Measurements from ENCODE around the gene PEPD. TPM values are rescaled to one million over a fixed set of nuclear protein-coding genes. Genes with fewer than 3 reads are reported as not detected.

Gene PEPD
- total and polyA plus RNA-seq, 2 donors (not counting 3 experiments of a cell fraction or from before 2014, with no cell fraction given), result 73.7 to 126 TPM

GRCh38 chr19:33411621-33412180 is 109.9 kb downstream of the PEPD start:
- H3K4me1 ChIP-seq (ENCODE audit: control insufficient read depth, extremely low read depth, insufficient read depth, low read length), result no peaks in the 10 kb centered on the region
- no peaks in the 10 kb centered on the region for H3K9me3 ChIP-seq (replicated peaks; ENCODE audit: control insufficient read depth, insufficient read depth, low read length)
- CTCF ChIA-PET, result interaction anchor here (1.6 to 8.7 kb wide), 2 partner anchors 176 to 359 kb away, joined by 5 to 200 read pairs; no protein-coding TSS in a partner anchor
- no peak overlapping the region for H3K9ac ChIP-seq (replicated peaks; ENCODE audit: extremely low read depth, insufficient read depth, low read length)
- intact Hi-C loops (cut with micrococcal nuclease) (no loop called here), dilution Hi-C loops (cut with MboI; ENCODE audit: extremely low pct_ligation_motif_present, low sequenced_read_pairs) (no loop called here)
- no peak overlapping the region for H3K4me2 ChIP-seq (ENCODE audit: insufficient read depth, low read length)
- no peak overlapping the region for H3K27ac ChIP-seq (ENCODE audit: insufficient read depth, low read depth, low read length)
- FAIRE-seq (no peak), DNase-seq (ENCODE audit: low read depth, low spot score) (no peak)
- no peaks in the 10 kb centered on the region for H3K27me3 ChIP-seq (ENCODE audit: control insufficient read depth in 2 of 2, insufficient read depth in 2 of 2, low read length in 2 of 2)
- POLR2A ChIA-PET, result no interaction called here
- H2AFZ ChIP-seq (ENCODE audit: low read depth, low read length), result no peak overlapping the region
- H3K9me1 ChIP-seq (replicated peaks; ENCODE audit: control insufficient read depth, extremely low read depth, insufficient read depth, low read length), result no peaks in the 10 kb centered on the region
- no TSS peak for BruUV-seq (replicated peaks)
- peaks cover 0 to 3% of the 10 kb centered on the region in 2 experiments for H3K36me3 ChIP-seq (ENCODE audit: control insufficient read depth in 2 of 2, extremely low read depth in 1 of 2, insufficient read depth in 2 of 2, low read length in 2 of 2)
- TF ChIP-seq JUN (IDR thresholded peaks at IDR 0.05; ENCODE audit: borderline replicate concordance, insufficient read depth, insufficient read length, low read depth), result no peak
- TF ChIP-seq GATA2 (IDR thresholded peaks at IDR 0.05; ENCODE audit: insufficient read depth, insufficient read length, low read depth, low read length), result no peak
- no peak for TF ChIP-seq CTCF (IDR thresholded peaks at IDR 0.05; ENCODE audit: extremely low read depth in 1 of 2, insufficient read depth in 1 of 2, low read depth in 1 of 2, low read length in 2 of 2)
- no peak for TF ChIP-seq MYC (IDR thresholded peaks at IDR 0.05; ENCODE audit: low read depth, low read length)
- no peak for TF ChIP-seq FOS (IDR thresholded peaks at IDR 0.05; ENCODE audit: borderline replicate concordance, insufficient read depth, low read length)
- TF ChIP-seq POLR2A (IDR thresholded peaks at IDR 0.05; ENCODE audit: low read depth, low read length), result no peak
- TF ChIP-seq POLR2AphosphoS5 (IDR thresholded peaks at IDR 0.05; ENCODE audit: insufficient read depth, low read depth, low read length), result no peak
- no peak for TF ChIP-seq EZH2 (IDR thresholded peaks at IDR 0.05; ENCODE audit: borderline replicate concordance, low read depth, low read length, severe bottlenecking)
- no peak for TF ChIP-seq MAX (IDR thresholded peaks at IDR 0.05; ENCODE audit: insufficient read depth, insufficient read length)
- no peaks in the 10 kb centered on the region for H4K20me1 ChIP-seq (replicated peaks; ENCODE audit: control insufficient read depth, extremely low read depth, insufficient read depth, low read length)
- H3K79me2 ChIP-seq (ENCODE audit: control insufficient read depth, insufficient read depth, low read length), result no peaks in the 10 kb centered on the region
- H3K4me3 ChIP-seq (replicated peaks in 1 of 3; ENCODE audit: insufficient read depth in 1 of 3, low read depth in 1 of 3, low read length in 3 of 3), result no peak overlapping the region
